Stimulated activated CD4-positive, alpha-beta T cell treated with anti-CD3 and anti-CD28 coated beads, Interleukin-15, amount 100 ng/mL, for 48 hours (primary cell): Measurements from ENCODE around the gene CRX.
A peak's percentile ranks its signal among the peaks of the same experiment; 100 is the strongest.
"Not testable (repeated sequence)": the region's sequence is repeated elsewhere in the genome, so short reads cannot be mapped to it uniquely, and the experiment has no call there.

Experiments used
- DNase-seq, 2 donors: peaks; one replicate each; pipeline ENCODE4 v3.0.0-alpha.2; 2020; ENCODE audit warnings: low read depth in 2 of 2

Gene CRX

DNA sequence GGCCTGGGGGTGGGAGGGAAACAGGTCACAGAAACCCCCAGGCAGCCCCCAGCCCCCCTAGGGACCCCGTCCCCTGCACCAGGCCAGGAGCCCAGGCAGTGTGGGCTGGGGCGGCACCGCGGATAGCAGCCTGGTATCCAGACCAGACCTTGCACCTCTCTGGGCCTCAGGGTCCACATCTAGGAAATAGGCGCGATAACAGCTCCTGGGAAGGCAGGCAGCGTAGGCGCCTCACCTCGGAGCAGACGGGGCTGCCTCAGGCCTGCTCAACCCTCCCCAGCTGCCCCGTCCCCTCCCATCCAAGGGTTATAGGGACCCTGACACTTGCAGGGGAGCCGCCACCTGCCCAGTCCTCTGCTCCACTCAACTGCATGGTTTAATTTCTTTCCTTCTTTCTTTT, 18.1 kb upstream of the CRX start:
- DNase-seq: not testable (repeated sequence)

DNA sequence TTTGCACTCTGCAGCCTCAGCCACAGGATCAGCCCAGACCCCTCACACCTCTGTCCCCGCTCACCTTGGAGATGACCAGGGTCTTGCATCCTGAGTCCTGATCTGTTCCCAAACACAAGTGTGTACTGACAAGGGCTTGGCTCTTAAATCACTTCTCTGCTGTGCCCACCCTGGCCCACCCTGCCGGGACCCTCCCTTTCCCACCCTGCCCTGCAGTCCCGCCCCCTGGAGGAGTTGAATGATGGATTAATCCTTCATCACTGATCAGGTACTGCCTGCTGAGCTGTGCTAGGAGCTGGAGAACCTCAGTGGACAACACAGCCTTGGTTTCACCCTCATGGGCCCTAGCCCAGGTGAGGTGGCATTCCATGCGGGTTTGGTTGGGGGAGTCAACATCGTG, 17.3 kb upstream of the CRX start, which contains the start of gene TPRX1:
Gene TPRX1, minus strand, starts transcription at position 101 of the 400 bp plus-strand sequence. Its CDS starts 12 bp downstream, at position 89.
- not testable (repeated sequence) for DNase-seq

DNA sequence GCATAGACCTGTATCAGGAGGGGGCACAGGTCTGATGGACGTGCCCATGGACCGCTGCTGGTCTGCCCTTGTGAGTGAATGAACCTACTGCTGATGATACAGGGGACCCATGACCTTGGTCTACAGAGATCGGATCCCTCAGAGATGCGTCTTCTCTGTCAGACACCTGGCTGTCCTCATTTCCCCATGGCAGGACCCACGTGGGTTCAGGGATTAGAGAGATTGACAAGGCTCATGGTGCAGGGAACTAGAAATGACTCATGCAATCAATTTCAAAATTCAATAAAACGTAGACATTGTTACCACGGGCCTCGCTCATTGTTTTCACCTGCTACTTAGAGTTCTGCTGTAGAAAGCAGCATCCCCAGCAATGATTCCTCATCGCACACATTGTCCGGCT, 16.4 kb upstream of the CRX start:
- no peak for DNase-seq

DNA sequence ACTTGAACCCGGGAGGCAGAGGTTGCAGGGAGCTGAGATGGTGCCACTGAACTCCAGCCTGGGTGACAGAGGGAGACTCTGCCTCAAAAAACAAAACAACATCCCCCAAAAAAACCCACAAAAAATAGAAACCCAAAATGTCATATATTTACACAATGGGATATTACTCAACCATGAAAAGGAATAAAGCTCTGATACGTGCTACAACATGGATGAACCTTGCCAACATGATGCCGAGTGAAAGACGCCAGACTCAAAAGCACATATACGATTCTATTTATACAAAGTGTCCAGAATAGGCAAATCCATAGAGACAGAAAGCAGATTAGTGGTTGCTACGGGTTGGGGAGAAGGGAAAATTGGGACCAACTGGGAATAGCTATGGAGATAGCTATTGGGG, 15.3 kb upstream of the CRX start:
- DNase-seq: no peak

DNA sequence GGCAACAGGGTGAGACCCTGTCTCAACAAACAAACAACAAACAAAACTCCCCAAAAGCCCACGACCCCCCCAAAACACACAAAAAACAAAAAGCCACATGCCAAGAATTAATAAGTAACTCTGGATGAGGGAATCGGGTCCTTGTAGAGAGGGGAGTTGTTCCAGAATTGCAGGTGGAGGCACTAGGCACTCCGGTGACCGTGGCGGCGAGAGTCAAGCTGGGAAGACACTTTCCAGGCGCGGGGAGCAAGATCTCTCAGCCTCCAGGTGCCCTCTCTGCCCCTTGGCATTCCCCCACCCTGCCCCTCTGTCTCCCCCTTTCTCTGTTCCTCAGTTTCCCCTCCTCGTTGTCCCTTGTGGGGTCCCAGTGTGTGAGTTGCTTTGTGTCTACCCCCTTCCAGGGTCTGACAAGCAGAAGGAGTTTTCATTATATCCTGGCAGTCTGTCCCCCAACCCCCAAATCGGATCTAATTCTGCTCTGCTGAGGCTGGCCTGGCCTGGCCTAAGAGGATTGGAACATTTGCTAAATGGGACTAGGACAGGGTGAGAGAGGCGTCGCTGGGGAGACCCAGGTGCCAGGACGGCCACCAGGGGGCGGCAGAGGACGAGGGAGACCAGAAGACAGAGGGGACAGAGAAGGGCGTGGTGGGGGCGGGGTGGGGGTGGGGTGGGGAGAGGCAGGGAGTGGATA, 8.3 kb upstream of the CRX start:
- peak; percentile 64 to 81 for DNase-seq

DNA sequence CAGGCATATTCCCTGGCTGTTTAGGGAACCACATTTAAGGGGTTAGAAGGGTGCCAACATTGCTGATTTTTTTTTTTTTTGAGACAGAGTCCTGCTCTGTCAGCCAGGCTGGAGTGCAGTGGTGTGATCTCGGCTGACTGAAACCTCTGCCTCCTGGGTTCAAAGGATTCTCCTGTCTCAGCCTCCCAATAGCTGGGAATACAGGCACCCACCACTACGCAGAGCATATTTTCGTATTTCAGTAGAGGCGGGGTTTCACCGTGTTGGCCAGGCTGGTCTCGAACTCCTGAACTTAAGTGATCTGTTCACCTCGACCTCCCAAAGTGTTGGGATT, 7.8 kb upstream of the CRX start:
- DNase-seq: no peak

DNA sequence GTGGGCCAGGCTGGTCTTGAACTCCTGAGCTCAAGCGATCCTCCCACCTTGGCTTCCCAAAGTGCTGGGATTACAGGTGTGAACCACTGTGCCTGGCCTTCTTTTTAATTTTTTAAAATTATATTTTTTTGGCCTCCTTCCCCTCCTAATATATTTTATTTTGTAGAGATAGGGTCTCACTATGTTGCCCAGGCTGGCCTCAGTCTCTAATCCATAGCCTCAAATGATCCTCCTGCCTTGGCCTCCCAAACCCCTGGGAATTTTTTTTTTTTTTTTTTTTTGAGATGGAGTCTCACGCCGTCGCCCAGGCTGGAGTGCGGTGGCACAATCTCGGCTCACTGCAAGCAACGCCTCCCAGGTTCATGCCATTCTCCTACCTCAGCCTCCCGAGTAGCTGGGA, 5.5 kb upstream of the CRX start:
- not testable (repeated sequence) for DNase-seq

DNA sequence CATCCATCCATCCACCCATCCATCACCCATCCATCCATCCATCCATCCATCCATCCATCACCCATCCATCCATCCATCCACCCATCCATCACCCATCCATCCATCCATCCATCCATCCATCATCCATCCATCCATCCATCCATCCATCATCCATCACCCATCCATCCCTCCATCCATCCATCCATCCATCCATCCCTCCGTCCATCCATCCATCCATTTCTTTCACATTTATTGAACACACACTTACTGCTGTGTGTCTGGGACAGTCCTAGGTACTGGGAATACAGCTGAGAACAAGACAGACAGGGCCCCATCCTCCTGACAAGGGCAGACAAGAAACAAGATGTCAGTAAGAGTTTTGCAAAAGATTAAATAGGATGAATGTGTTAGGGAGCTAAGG, 3.5 kb upstream of the CRX start:
- not testable (repeated sequence) for DNase-seq

DNA sequence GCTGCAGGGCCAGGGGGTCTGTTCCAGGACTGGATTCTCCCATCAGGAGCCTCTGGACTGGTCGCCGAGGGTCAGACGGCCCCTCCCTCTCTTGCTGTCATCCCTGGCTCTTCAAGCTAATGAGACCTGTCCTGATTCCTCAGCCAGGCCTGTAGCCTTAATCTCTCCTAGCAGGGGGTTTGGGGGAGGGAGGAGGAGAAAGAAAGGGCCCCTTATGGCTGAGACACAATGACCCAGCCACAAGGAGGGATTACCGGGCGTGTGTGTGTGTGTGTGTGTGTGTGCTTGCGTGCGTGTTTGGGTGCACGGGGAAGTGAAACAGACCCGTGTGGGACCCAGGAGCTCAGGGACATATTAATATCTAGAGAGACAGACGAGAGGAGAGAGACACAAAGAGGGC, 1.9 kb upstream of the CRX start:
- no peak for DNase-seq

DNA sequence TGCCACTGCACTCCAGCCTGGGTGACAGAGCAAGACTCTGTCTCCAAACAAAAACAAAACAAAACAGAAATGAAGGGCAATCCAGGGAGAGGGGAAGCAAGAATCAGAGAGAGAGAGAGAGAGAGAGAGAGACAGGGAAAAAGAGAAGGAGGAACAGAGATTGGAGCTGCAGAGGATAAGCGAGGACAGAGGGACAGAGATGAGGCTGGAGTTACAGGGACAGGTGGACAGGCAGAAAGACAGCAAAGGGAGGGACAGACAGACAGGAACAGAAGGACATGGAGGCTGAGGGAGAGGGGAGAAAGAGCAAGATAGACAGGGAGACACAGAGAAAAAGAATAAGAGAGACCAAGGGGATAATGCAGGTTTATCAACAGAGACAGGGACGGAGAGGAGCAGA, 1.3 kb upstream of the CRX start:
- DNase-seq: no peak

DNA sequence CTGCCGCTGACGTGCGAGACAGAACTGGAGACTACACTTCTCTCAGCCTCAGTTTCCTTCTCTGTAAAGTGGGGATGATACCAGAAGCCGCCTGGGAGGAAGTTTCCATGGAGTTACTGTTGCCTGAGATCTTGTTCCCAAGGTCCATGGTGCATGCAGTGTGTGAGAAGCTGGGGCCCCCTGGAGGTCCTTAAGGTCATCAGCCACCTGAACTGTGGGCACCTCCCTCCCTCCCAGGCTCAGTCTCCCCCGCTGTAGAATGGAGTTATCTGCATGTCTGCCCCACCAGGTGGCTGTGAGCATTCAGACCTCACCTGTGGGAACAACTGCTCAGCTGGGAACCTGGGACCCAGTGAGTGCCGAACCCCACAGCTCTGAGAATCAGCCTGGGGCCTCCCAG, 2.7 kb downstream of the CRX start:
- DNase-seq: no peak

DNA sequence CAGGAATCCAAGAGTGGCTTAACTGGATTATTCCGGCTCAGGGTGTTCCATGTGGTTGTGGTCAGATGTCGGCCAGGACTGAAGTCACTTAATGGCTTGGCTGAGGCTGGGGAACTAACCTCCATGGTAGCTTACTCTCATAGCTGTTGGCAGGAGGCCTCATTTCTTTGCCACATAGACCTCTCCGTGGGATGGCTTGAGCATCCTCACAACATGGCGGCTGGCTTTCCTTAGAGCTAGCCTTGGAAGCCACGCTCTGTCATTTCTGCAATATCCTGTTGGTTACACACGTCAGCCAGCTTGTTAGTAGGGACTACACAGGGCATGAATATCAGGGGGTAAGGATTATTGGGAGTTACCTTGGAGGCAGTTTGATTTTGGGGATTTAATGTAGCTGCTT, 5.1 kb downstream of the CRX start:
- DNase-seq: no peak

DNA sequence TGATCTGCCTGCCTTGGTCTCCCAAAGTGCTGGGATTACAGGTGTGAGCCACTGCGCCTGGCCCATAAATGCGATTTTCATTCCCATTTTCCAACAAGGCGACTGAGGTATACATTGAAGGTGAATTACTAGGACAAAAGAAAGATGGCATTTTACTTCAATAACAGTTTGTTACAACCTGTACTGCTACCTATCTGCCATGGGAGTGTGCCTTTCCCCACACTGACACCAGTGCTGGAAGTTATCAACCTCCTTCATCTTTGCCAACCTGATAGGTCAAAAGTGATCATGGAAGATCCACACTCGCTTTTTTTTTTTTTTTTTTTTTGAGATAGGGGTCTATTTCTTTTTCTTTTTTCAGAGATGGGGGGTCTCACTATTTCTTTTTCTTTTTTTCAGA, 11.0 kb downstream of the CRX start:
- no peak for DNase-seq

DNA sequence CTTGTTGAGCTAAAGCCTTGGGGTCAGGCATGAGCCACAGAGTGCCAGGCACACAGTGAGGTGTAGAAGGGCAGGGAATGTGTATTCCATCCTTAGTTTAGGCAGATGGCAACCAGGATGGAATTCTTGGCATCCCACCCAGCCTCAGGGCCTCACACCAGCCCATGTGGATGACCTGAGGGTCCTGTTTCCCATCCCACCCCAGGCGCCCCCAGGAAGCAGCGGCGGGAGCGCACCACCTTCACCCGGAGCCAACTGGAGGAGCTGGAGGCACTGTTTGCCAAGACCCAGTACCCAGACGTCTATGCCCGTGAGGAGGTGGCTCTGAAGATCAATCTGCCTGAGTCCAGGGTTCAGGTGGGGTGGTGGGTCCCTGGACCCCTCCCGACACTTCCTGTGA, 14.3 kb downstream of the CRX start:
- DNase-seq: no peak

DNA sequence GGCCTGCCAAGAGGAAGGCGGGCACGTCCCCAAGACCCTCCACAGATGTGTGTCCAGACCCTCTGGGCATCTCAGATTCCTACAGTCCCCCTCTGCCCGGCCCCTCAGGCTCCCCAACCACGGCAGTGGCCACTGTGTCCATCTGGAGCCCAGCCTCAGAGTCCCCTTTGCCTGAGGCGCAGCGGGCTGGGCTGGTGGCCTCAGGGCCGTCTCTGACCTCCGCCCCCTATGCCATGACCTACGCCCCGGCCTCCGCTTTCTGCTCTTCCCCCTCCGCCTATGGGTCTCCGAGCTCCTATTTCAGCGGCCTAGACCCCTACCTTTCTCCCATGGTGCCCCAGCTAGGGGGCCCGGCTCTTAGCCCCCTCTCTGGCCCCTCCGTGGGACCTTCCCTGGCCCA, 17.7 kb downstream of the CRX start:
- DNase-seq: no peak

DNA sequence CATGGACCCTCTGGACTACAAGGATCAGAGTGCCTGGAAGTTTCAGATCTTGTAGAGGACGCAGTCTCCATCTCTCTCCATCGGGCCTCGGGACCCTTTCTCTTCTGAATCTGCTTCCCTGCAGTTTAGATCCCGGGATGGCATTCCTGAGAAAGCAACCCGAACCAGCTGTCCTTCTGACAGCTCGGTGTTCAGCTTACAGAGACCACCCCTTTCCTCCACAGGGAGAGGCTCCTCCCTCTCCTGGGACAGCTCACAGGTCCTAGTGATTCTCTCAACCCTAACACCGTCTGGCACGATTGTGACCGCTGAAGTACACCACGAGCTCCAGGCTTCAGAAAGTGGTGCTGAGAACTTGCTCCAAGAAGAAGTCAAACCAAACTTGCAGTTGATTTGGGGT, 18.2 kb downstream of the CRX start:
- no peak for DNase-seq

DNA sequence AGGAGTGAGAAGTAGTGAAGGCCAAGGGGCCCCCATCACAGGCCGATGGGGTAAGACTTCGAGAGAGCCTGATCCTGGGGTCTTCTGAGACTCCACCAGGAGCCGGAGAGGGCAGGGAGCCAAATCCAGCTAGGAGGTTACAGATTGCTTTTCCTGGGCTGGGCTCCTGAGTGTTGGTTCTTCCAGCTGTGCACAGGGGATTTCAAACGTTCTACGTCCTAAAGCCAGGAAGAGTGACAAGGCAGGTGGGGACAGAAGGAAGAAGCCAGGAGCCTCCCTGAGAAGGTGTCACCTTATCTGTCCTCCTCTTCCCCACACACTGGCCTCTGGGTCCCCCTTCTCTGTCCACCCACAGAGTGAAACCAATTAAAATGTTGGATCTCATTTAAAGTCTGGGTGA, 21.2 kb downstream of the CRX start:
- no peak for DNase-seq

DNA sequence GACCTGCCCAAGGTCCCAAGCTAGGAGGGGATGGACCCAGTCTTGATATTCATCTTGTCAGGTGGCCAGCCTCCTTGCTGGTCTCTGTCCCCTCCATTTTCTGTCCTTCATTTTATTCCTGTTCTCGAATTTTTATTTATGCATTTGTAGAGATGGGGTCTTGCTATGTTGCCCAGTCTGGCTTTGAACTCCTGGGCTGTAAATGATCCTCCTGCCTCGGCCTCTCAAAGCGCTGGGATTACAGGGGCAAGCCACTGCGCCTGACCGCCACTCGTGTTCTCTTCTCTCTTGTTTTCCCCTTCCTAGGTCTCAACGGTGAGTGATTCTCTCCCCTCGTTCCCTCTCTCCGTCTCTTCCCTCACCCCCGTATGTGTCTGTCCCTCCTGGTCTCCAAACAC, 26.7 kb downstream of the CRX start:
- no peak for DNase-seq

DNA sequence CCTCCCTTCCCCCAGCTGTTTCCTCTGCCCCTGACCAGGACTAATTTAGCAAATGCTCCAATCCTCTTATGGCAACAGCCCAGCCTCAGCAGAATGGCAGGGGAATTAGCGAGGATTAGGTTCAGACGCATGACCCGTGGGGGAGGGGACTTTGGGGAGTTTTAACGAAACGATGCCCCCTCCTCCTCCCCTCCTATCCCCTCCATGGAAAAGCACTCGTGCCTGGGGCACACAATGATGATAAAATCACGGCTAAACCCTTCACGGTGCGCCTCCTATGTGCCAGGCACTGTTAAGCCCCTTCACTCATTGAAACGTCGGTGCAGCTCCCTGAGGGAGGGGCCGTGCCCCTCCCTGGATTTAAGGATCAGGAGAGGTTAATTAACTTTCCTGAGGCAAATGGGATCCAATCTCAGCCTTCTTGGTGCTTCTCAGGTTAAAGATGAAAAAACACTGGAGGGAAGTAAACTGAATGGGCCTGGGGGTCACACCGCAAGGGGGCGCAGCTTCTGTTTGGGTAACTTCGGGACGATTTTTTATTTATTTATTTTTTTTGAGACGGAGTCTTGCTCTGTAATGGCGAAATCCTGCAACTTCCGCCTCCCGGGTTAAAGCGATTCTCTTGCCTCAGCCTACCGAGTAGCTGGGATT, 27.2 kb downstream of the CRX start:
- DNase-seq: peak; percentile 11 to 31

DNA sequence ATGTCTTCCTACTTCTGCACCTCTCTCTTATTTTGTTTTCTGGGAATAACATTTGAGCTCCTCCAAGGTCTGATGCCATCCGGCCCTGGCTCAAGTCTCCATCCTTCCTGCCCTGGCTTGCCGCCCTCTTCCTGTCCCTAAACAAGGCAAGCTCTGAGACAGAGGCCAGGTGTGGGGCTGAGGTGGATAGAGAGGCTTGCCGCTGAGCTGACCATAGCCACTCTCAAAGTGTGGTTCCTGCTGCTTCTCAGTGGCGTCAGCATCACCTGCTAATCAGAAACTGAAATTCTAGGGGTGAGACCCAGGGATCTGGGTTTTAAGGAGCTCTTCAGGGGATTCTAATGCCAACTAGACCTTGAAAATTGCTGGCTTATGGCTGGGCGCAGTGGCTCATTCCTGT, 31.3 kb downstream of the CRX start:
- DNase-seq: no peak

DNA sequence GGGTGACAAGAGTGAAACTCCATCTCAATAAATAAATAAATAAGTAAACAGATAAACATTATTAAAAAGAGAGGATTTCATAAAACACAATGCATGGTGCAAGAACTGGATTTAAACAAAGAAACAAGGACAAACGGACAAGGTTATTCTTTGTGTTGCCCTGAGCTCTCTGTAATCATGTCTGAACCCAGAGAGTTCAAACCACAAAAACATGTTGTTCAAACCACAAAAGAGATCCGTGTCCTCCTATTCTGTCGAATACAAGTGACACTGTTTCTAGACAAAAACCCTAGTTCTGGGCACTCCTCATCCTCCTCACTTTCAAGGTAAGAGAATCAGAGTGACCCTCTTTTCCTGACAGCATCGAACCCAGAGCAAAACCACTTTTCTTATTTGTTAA, 32.7 kb downstream of the CRX start:
- no peak for DNase-seq

DNA sequence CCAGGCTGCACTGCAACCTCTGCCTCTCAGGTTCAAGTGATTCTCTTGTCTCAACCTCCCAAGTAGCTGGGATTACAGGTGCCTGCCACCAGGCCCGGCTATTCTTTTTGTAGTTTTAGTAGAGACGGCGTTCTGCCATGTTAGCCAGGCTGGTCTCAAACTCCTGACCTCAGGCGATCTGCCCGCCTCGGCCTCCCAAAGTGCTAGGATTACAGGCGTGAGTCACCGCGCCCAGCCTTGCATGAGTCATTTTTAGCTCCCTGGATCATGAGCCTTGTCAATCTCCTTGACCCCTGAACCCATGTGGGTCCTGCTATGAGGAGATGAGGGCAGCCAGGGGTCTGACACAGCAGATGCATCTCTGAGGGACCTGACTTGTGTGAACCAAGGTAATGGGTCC, 36.5 kb downstream of the CRX start:
- not testable (repeated sequence) for DNase-seq

DNA sequence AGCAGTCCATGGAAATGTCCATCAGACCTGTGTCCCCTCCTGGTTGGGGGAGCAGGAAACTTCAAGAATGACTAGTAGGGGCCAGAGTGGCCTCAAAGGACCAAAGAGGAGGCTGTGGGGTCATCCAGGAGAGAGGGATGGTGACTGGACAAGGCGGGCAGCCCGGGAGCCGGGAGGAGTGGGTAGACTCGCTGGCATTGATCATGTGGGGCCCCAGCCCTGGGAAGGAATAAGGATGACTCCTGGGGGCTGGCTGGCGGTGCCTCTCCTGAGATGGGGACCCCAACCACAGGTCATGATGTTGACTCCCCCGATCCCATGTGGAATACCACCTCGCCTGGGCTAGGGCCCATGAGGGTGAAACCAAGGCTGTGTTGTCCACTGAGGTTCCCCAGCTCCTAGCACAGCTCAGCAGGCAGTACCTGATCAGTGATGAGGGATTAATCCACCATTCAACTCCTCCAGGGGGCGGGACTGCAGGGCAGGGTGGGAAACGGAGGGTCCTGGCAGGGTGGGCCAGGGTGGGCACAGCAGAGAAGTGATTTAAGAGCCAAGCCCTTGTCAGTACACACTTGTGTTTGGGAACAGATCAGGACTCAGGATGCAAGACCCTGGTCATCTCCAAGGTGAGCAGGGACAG, 37.0 kb downstream of the CRX start, which contains the start of gene TPRX2:
Gene TPRX2, plus strand, starts transcription at position 590 of the 640 bp plus-strand sequence. Its CDS starts 12 bp downstream, at position 602.
- not testable (repeated sequence) for DNase-seq
